GM23338 (cell line): Measurements from ENCODE around the gene YIPF3. TPM values are rescaled to one million over a fixed set of nuclear protein-coding genes. Genes with fewer than 3 reads are reported as not detected.
A peak's percentile ranks its signal among the peaks of the same experiment; 100 is the strongest.

Source experiments
- ATAC-seq: fragments of 200-7000 bp; cut with Tn5 transposase; 3 replicates; pipeline ENCODE4 v1.9.1; 2020
- DNase-seq: peaks from one replicate; pipeline ENCODE4 v3.0.0-alpha.2; 2015; ENCODE audit warnings: low spot score
- H2AFZ ChIP-seq: fragments of 200-600 bp; sonication (generic); 2 replicates; pipeline ENCODE4 v1.8.0; 2016; ENCODE audit warnings: antibody characterized with exemption, mild to moderate bottlenecking, moderate library complexity
- H3F3A ChIP-seq: fragments of 200-600 bp; sonication (generic); replicated peaks from 2 replicates; pipeline ENCODE4 v1.8.0; 2017; ENCODE audit warnings: antibody characterized with exemption, mixed run types, low read depth
- H3K27ac ChIP-seq: fragments of 200-600 bp; sonication (generic); 2 replicates; pipeline ENCODE4 v1.6.1; 2016; ENCODE audit warnings: low read depth
- H3K27me3 ChIP-seq: fragments of 200-600 bp; sonication (generic); 2 replicates; pipeline ENCODE4 v1.8.0; 2016; ENCODE audit warnings: mild to moderate bottlenecking, mixed run types, moderate library complexity; ENCODE audit not compliant: insufficient read depth
- H3K36me3 ChIP-seq: fragments of 200-600 bp; sonication (generic); 2 replicates; pipeline ENCODE4 v1.8.0; 2016; ENCODE audit warnings: mild to moderate bottlenecking; ENCODE audit not compliant: insufficient read depth
- H3K4me1 ChIP-seq: fragments of 200-600 bp; sonication (generic); 2 replicates; pipeline ENCODE4 v1.8.0; 2016; ENCODE audit warnings: mild to moderate bottlenecking, moderate library complexity; ENCODE audit not compliant: insufficient read depth
- H3K4me2 ChIP-seq: fragments of 200-600 bp; sonication (generic); 2 replicates; pipeline ENCODE4 v1.7.1; 2017; ENCODE audit warnings: mixed run types
- H3K4me3 ChIP-seq: fragments of 200-600 bp; sonication (generic); 2 replicates; pipeline ENCODE4 v1.6.1; 2016; ENCODE audit warnings: mixed run types
- H3K79me2 ChIP-seq: fragments of 200-600 bp; sonication (generic); replicated peaks from 2 replicates; pipeline ENCODE4 v1.8.0; 2017; ENCODE audit warnings: mild to moderate bottlenecking; ENCODE audit not compliant: insufficient read depth
- H3K9me2 ChIP-seq: fragments of 200-600 bp; sonication (generic); 2 replicates; pipeline ENCODE4 v1.8.0; 2017; ENCODE audit not compliant: insufficient read depth
- H4K20me1 ChIP-seq: fragments of 200-600 bp; sonication (generic); replicated peaks from 2 replicates; pipeline ENCODE4 v1.8.0; 2017; ENCODE audit warnings: mild to moderate bottlenecking; ENCODE audit not compliant: insufficient read depth
- H3K27ac Mint-ChIP-seq: 2 replicates; pipeline ENCODE4 v1.8.0; 2020; ENCODE audit warnings: inconsistent platforms, mild to moderate bottlenecking, moderate library complexity, mixed read lengths
- H3K27me3 Mint-ChIP-seq: 3 replicates; pipeline ENCODE4 v1.8.0; 2022; ENCODE audit warnings: low read depth, mild to moderate bottlenecking, moderate library complexity, mixed read lengths, inconsistent platforms; ENCODE audit not compliant: insufficient read depth, poor library complexity
- H3K36me3 Mint-ChIP-seq: 3 replicates; pipeline ENCODE4 v1.8.0; 2021; ENCODE audit warnings: low read depth, mild to moderate bottlenecking, inconsistent platforms, moderate library complexity, mixed read lengths
- H3K4me1 Mint-ChIP-seq: 3 replicates; pipeline ENCODE4 v1.8.0; 2020; ENCODE audit warnings: mild to moderate bottlenecking, inconsistent platforms, mixed read lengths
- H3K4me3 Mint-ChIP-seq: 3 replicates; pipeline ENCODE4 v1.8.0; 2021; ENCODE audit warnings: moderate library complexity, mild to moderate bottlenecking, inconsistent platforms, mixed read lengths
- H3K9me3 Mint-ChIP-seq: 3 replicates; pipeline ENCODE4 v1.8.0; 2020; ENCODE audit warnings: moderate library complexity, mild to moderate bottlenecking, inconsistent platforms, mixed read lengths
- POLR2AphosphoS5 ChIP-seq: IDR thresholded peaks from 2 replicates; pipeline ENCODE4 v1.6.1; 2016; ENCODE audit warnings: antibody characterized with exemption, low read depth
- REST ChIP-seq: IDR thresholded peaks from one replicate; pipeline ENCODE4 v1.6.1; 2018; ENCODE audit warnings: antibody characterized with exemption; ENCODE audit not compliant: unreplicated experiment
- ZNF462 ChIP-seq: fragments of 250-450 bp; sonication (Bioruptor Pico); IDR thresholded peaks from 2 replicates; pipeline ENCODE4 v1.5.0; 2020; ENCODE audit warnings: mild to moderate bottlenecking, moderate library complexity
- polyA plus RNA-seq: library from polyadenylated mRNA; unstranded; fragments of >200 nt; fragmentation: Nextera tagmentation; extraction: Ambion mirVana; gene quantifications from 2 replicates; pipeline ENCODE4 v1.2.1, GENCODE V29; 2016
- total RNA-seq: library from RNA; depleted of rRNA; stranded (reverse); fragments of >200 nt; shearing (Covaris generic); gene quantifications from 2 replicates; pipeline ENCODE4 v1.2.3, GENCODE V29; 2014
- TF ChIP-seq, protein P1 (sequence below), 2 experiments: fragments of 200-600 bp in 1 of 2; sonication (generic) in 1 of 2; conservative IDR thresholded peaks; 2 replicates each; pipeline versions ENCODE4 v1.5.1 to v1.6.1; 2016 to 2017; ENCODE audit warnings: antibody characterized with exemption in 2 of 2, low read depth in 2 of 2, mild to moderate bottlenecking in 2 of 2, moderate library complexity in 1 of 2

YIPF3 gene
- total and polyA plus RNA-seq, 2 experiments from 2014 or later: 64.4 to 94.3 TPM

DNA sequence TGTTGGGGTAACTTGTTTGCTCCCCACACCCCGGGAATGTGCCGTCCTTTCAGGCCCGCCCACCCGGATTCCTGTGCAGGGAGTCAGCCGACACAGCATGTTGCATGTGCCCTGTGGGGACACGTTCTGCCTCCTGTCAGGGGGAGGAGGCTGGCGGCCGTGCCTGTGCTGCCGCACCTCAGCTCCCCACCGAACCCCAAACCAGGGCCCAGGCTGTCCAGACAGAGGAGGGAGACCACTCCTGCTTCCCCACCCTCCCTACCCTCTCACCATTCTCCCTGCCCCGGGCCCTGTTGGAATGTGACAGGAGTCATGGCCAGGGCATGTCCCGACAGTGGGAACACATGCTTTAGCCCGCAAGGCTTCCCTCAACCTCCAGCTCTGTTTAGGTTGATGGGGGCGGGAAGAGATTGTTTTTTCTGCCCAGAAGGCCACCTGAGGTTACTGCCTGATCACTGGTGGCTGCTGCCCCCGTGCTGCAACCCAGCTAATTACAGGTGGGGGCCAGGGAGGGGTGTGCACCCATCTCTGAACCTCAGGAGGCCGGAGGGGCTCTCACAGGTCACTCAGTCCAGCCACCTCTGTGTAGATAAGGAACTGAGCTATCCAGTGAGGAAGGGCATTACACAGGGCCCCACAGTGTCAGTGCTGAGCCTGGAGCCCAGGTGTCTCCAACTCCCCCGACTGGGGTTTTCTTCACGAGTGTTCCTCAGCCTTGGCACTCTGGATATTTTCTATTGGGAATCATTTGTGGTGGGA lies 20.2 kb downstream of the YIPF3 start:
- Histone ChIP-seq H3K27ac (peak overlapping the region; percentile 59; the same call in 1 of the 2 replicates), H3K9me2 (no peaks in the 10 kb centered on the region), H3K4me1 (peaks cover 16% of the 10 kb centered on the region), H3K4me3 (no peak overlapping the region), H3K27me3 (no peaks in the 10 kb centered on the region), H3F3A (no peaks in the 10 kb centered on the region), H3K36me3 (peaks cover 2% of the 10 kb centered on the region; the same call in 1 of the 2 replicates), H2AFZ (no peak overlapping the region), H3K4me2 (peak overlapping the region; percentile 48), H4K20me1 (peaks cover 6% of the 10 kb centered on the region), H3K79me2 (peaks cover 31% of the 10 kb centered on the region)
- peaks cover 29% of the 10 kb centered on the region for H3K4me1 Mint-ChIP-seq
- no peaks in the 10 kb centered on the region for H3K9me3 Mint-ChIP-seq
- H3K27me3 Mint-ChIP-seq: peaks cover 7% of the 10 kb centered on the region
- TF ChIP-seq, protein P1, sequence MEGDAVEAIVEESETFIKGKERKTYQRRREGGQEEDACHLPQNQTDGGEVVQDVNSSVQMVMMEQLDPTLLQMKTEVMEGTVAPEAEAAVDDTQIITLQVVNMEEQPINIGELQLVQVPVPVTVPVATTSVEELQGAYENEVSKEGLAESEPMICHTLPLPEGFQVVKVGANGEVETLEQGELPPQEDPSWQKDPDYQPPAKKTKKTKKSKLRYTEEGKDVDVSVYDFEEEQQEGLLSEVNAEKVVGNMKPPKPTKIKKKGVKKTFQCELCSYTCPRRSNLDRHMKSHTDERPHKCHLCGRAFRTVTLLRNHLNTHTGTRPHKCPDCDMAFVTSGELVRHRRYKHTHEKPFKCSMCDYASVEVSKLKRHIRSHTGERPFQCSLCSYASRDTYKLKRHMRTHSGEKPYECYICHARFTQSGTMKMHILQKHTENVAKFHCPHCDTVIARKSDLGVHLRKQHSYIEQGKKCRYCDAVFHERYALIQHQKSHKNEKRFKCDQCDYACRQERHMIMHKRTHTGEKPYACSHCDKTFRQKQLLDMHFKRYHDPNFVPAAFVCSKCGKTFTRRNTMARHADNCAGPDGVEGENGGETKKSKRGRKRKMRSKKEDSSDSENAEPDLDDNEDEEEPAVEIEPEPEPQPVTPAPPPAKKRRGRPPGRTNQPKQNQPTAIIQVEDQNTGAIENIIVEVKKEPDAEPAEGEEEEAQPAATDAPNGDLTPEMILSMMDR (conservative IDR thresholded peaks at IDR 0.05; ENCODE audit: low read depth in 2 of 2): peak; percentile 65 to 77
- no peak for TF ChIP-seq POLR2AphosphoS5
- no peak overlapping the region for H3K4me3 Mint-ChIP-seq
- peak overlapping the region; percentile 91; the same call in 1 of the 2 replicates for H3K27ac Mint-ChIP-seq
- DNase-seq (peak; percentile 72), ATAC-seq (peak; percentile 76)
- H3K36me3 Mint-ChIP-seq: peaks cover 30% of the 10 kb centered on the region

DNA sequence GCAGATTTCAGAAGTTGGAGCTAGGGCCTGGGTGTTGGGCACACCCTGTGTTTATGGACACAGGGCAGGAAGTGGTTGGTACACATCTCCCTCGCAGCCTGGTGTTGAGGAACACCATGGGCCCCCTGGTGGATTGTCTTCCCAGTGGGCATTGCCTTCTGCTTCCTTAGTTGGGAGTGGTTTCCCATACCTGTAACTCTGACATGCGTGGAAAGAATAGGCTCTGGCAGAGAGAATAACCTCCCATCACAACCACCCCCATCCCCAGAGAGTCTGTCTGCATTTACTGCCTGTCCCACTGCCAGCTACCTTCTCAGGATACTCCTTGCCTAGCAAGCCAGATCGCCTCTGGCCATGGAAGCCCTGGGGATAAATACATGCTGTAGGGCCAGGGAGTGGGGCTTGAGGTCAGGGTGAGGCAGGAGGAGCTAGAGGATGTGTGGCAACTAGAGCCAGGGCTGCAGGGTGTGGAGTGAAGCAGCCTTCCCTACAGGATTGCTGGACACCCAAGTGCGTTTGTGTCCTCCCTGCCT lies 21.3 kb downstream of the YIPF3 start:
- Histone ChIP-seq H3K27ac (peak overlapping the region; percentile 59; the same call in 1 of the 2 replicates), H3K27me3 (no peaks in the 10 kb centered on the region), H4K20me1 (peaks cover 8% of the 10 kb centered on the region), H3K4me3 (no peak overlapping the region), H3K9me2 (no peaks in the 10 kb centered on the region), H3K4me1 (peaks cover 16% of the 10 kb centered on the region), H3K79me2 (peaks cover 31% of the 10 kb centered on the region), H3K4me2 (peak overlapping the region; percentile 48; the same call in 1 of the 2 replicates), H3F3A (no peaks in the 10 kb centered on the region), H2AFZ (no peak overlapping the region), H3K36me3 (peaks cover 2% of the 10 kb centered on the region; the same call in 1 of the 2 replicates)
- peak; percentile 7; the same call in 2 of the 3 replicates for ATAC-seq
- H3K4me1 Mint-ChIP-seq: peaks cover 29% of the 10 kb centered on the region
- H3K36me3 Mint-ChIP-seq: peaks cover 23% of the 10 kb centered on the region
- DNase-seq: no peak
- H3K27me3 Mint-ChIP-seq: peaks cover 6% of the 10 kb centered on the region
- H3K9me3 Mint-ChIP-seq: no peaks in the 10 kb centered on the region
- H3K4me3 Mint-ChIP-seq: no peak overlapping the region; the same call in 2 of the 3 replicates
- peak overlapping the region; percentile 91 for H3K27ac Mint-ChIP-seq
- TF ChIP-seq ZNF462 (CRISPR knock-in tag): no peak
- TF ChIP-seq REST: no peak
- TF ChIP-seq, protein P1 (conservative IDR thresholded peaks at IDR 0.05; ENCODE audit: low read depth in 2 of 2): peak in 1 of 2 experiments; percentile 39; a peak in 2 of 4 replicates
- TF ChIP-seq POLR2AphosphoS5: no peak
